Measurements from ENCODE around the gene BCL2L12.
A peak's percentile ranks its signal among the peaks of the same experiment; 100 is the strongest.

The BCL2L12 gene

DNA sequence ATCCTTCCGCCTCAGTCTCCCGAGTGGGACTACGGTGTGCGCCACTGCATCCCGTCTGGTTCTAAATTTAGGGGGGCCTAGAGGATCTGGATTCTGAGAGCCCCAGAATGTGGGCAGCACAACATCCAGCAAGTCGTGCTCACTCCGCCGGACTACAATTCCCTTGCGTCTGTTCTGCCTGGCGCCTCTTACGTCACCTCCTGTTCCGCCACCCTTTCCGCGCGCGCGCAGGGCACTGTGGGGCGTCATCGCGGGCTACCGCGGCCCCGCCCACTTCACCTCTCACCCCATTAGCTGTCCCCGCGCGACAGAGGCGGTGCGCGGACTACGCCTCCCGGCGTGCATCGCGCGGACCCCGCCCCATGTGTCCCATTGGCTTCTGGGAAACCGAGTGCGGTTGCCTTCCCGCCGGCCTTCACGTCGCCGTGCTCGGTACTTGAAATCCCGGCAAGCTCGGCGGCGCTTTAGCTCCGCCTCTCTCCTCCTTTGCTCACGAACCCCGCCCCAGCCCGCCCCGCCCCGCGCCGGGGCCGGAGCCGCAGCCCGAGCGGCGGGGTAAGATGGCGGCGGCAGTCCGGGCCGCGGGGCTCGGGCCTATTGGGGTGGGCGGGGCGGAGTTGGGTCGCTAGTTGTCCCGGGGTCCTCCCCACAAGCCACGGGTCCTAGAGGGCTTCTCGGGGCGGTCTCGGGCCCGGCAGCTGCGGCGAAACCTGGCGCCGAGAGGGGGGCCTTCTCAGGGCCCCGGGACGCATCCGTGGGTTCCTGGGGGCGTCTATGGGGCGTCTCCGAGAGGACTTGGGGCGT is 23.8 kb upstream of the BCL2L12 start, which contains the start of gene SCAF1:
SCAF1 (plus strand) TSS at position 522 of the 804 bp plus-strand sequence. CDS start 2,818 bp downstream, outside the sequence.
- DNase-seq (ENCODE audit: low read depth, low spot score) = peak; percentile 100

DNA sequence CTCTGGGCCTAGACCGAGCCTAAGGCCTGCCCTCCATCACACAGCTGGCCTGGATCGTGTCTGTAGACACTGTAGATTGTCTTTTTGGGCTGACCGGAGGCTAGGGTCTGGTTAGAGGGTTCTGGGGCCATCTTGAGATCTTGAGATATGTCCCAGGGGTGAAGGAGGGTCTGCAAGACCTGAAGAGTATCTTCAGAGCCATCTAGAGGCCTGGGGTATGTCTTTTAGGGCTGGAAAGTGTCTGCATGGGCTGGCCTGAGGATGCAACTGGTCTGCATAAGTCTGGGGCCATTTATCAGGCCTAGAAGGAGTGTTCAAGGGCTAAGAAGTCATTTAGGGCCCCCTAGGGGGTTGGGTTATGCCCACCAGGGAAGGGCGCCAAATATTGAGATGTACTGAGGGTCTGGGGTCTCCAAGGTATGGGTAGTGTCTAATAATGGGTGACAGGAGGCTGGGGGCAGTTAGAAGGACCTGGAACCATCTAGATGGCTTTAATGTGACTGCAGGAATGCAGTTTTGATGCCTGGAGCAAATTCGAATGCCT is 23.2 kb upstream of the BCL2L12 start:
- no peak for DNase-seq (ENCODE audit: low read depth, low spot score)

DNA sequence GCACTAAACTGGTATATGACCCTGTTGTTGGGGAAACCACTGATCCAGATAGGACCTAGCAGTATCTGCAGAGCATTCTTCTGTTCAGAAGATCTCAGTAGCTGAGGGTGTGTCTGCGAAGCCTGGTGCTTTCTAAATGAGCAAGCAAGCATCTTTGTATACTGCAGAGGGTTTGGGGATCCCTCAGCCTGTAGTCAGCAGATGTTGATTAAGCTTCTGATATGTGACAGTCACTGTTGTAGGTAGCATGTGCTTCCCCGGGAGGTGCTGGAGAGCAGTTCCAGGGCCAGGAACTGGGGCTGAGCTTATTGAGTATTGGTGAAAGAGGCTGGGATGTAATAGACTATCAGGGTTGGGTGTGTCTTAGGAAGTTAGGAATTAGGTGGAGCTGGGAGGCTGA is 22.3 kb upstream of the BCL2L12 start:
- no peak for DNase-seq (ENCODE audit: low read depth, low spot score)

DNA sequence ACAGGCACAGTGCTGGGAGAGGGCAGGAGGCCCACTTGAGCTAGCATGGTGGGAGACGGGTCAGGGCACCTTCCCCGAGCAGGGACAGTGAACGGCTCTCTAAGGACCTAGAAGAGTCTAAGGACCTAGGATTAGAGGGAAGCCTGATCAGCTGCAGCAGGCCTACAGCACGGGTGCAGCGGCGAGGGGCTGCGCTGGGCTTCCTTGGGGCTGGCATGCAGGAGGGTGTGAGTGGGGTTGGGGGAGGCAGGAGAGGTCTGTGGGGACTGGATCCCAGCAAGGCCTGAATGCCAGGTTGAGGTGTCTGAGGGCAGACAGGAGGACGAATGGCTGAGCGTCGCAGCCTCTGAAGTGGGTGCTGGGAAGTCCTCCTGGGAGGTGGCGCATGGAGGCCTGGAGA is 20.1 kb upstream of the BCL2L12 start:
- no peak for DNase-seq (ENCODE audit: low read depth, low spot score)

DNA sequence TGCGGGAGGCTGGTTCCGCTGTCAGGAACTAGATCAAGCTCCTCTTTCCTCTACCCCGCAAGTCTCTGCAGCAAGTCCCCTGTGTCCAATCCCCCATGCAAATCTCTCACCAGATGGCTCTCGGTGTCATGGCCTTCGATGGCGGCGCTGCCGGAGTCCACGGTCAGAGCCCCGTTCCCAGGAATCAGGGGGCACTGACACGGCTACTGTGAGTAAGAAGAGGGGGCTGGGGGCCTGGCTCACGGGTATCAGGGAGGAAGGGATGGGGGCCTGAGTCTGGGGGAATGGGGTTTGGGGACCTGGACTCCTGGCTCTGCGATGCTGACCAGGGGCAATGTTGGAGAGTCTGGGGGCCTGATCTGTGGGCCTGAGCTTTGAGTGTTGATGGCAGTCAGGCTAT is 19.7 kb upstream of the BCL2L12 start:
- no peak for DNase-seq (ENCODE audit: low read depth, low spot score)

DNA sequence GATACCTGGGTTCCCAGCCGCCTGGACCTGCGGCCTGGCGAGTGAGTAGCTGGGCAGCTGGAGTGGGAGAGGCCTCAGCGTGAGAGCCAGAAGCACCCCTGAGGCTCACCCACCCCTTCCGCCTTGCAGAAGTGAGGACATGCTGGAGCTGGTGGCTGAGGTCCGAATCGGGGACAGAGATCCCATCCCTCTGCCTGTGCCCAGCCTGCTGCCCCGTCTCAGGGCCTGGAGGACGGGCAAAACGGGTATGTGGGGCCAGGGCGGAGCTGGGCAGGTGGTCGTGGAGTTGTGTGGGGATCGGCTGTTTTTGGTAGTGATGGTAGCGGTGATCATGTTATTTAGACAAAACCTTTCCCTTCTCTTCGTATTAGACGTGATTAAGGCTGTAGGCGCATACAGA is 19.1 kb upstream of the BCL2L12 start:
- no peak for DNase-seq (ENCODE audit: low read depth, low spot score)

DNA sequence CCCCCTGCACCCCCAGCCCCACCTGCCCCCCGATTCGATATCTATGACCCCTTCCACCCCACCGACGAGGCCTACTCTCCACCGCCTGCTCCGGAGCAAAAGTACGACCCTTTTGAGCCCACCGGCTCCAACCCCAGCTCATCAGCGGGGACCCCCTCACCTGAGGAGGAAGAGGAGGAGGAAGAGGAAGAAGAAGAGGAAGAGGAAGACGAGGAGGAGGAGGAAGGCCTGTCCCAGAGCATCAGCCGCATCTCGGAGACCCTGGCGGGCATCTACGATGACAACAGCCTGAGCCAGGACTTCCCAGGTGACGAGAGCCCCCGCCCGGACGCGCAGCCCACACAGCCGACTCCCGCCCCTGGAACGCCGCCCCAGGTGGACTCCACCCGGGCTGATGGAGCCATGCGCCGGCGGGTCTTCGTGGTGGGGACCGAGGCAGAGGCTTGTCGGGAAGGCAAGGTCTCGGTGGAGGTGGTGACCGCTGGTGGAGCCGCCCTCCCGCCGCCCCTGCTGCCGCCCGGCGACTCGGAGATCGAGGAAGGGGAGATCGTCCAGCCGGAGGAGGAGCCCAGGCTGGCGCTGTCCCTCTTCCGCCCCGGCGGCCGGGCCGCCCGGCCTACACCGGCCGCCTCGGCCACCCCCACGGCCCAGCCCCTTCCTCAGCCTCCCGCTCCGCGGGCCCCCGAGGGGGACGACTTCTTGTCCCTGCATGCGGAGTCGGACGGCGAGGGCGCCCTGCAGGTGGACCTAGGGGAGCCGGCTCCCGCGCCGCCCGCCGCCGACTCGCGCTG is 14.5 kb upstream of the BCL2L12 start:
- DNase-seq (ENCODE audit: low read depth, low spot score) = no peak

DNA sequence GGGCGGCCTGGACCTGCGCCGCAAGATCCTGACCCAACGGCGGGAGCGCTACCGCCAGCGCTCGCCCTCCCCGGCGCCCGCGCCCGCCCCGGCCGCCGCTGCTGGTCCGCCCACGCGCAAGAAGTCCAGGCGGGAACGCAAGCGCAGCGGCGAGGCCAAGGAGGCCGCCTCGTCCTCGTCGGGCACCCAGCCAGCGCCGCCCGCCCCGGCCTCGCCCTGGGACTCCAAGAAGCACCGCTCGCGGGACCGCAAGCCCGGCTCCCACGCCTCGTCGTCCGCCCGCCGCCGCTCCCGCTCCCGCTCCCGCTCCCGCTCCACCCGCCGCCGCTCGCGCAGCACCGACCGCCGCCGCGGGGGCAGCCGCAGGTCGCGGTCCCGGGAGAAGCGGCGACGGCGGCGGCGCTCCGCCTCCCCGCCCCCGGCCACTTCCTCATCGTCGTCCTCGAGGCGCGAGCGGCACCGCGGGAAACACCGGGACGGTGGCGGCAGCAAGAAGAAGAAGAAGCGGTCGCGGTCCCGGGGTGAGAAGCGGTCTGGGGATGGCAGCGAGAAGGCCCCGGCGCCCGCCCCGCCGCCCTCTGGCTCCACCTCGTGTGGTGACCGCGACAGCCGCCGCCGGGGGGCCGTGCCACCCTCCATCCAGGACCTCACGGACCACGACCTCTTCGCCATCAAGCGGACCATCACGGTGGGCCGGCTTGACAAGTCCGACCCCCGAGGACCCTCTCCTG is 13.7 kb upstream of the BCL2L12 start:
- DNase-seq (ENCODE audit: low read depth, low spot score) = no peak

DNA sequence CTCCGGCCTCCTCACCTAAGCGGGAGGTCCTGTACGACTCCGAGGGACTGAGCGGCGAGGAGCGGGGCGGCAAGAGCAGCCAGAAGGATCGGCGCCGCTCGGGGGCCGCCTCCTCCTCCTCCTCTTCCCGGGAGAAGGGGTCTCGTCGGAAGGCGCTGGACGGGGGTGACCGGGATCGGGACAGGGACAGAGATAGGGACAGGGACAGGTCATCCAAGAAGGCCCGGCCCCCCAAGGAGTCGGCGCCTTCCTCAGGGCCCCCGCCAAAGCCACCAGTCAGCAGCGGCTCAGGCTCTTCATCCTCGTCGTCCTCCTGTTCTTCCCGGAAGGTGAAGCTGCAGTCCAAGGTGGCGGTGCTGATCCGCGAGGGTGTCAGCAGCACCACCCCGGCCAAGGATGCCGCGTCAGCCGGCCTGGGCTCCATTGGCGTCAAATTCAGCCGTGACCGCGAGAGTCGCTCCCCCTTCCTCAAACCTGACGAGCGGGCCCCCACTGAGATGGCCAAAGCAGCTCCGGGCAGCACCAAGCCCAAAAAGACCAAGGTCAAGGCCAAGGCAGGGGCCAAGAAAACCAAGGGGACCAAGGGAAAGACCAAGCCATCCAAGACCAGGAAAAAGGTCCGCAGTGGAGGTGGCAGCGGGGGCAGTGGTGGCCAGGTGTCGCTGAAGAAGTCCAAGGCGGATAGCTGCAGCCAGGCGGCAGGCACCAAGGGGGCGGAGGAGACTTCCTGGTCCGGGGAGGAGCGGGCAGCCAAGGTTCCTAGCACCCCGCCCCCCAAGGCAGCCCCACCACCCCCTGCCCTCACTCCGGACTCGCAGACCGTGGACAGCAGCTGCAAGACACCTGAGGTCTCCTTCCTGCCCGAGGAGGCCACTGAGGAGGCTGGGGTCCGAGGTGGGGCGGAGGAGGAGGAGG is 12.9 kb upstream of the BCL2L12 start:
- DNase-seq (ENCODE audit: low read depth, low spot score) = no peak

DNA sequence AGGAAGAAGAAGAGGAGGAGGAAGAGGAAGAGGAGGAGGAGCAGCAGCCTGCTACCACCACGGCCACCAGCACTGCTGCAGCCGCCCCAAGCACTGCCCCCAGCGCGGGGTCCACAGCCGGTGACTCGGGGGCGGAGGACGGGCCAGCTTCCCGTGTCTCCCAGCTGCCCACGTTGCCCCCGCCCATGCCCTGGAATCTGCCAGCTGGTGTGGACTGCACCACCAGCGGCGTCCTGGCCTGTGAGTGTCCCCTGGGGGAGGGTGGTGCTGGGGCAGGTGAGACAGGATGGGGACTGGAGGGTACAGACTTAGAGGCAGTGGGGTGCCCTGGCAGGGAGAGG is 12.3 kb upstream of the BCL2L12 start:
- DNase-seq (ENCODE audit: low read depth, low spot score) = no peak

DNA sequence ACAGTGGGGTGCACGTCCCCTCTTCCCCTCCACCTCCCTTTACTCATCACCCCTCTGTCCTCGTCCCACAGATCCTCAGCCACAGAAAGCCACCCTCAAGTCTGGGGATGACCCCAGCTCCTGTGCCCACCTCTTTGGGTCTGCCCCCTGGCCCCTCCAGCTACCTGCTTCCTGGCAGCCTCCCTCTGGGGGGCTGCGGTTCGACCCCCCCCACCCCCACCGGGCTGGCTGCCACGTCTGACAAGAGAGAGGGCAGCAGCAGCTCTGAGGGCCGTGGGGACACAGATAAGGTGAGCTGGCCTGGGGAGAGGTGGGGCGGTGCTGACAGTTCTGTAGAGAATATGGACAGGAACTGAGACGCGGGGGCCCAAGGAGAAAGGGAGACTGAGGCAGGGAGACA is 11.2 kb upstream of the BCL2L12 start:
- DNase-seq (ENCODE audit: low read depth, low spot score) = no peak

DNA sequence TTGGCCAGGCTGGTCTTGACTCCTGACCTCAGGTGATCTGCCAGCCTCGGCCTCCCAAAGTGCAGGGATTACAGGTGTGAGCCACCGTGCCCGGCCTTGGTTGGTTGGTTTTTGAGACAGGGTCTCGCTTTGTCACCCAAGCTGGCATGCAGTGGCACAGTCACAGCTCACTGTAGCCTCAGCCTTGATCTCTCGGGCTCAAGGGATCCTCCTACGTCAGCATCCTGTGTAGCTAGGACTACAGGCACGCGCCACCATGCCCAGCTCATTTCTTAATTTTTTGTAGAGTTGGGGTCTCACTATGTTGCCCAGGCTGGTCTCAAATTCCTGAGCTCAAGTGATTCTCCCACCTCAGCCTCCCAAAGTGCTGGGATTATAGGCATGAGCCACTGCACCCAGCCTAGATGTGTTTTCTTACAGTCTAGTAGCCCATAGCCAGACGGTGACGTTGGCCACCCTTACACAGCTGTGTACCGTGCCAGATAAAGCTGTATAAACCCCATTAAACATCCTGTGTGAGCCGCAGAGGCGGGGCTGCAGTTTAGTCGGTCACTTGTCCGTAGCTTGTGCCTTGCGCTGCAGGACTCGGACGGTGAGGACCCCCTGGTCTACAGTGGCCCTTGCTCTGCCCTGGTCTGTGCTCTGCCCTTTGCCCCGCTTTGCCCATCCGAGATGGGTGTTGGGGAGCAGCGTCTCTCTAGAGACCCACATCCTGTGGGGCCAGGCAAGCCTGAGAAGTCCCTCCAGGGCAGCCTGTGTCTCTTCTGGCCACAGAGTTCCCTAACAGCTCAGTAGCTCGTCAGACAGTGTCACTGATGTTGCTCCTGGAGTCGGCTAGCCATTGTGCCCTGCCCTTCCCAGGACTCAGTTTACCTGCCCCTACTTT is 9.9 kb upstream of the BCL2L12 start:
- DNase-seq (ENCODE audit: low read depth, low spot score) = no peak

DNA sequence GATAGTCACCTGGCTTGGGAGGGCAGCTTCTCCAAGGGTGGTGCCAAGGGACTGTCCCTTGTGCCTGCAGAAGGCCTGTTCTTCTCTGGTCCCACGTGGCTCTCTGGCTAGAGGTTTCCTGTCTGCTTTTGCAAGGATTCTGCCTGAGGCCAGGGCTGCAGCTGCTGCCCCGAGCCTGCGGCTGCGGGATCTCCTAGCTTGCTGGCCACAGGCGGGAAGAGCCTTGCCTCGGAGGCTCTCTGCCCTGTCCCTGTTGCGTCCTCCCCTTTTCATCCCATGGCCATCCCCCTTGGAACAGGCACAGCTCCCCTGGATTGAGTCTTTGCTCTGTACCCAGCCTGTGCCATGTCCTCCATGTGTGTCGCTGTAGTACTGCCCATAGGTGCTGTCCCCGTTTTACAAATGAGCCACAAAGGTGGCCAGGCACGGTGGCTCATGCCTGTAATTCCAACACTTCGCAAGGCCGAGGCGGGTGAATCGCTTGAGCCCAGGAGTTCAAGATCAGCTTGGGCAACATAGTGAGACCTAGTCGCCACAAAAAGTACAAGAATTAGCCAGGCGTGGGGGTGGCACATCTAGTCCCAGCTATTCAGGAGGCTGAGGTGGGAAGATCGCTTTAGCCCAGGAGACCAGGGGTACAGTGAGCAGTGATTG is 9.2 kb upstream of the BCL2L12 start:
- DNase-seq (ENCODE audit: low read depth, low spot score) = no peak

DNA sequence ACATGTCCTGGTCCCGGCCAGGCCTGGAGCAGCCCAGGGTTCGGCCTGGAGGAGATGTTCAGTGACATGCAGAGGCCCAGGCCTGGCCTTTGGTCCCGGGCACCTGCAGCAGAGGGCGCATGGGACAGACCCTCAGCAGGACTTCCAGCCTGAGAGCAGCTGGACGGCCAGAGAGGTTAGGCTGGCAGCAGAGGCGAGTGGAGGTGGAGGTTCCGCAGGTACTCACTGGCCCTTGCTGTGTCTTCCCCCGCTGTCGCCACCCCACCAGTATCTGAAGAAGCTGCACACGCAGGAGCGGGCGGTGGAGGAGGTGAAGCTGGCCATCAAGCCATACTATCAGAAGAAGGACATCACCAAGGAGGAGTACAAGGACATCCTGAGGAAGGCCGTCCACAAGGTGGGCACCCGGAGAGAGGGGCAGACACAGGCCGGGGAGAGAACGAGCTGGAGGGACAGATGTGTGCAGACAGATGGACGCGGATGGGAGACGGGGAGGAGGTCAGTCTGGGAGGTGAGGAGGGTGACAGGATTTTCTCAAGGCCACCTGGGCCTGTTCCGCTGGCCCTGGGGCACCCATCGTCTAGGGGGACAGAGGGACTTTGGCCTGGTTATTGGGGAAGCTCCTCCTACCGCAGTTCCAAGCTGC is 8.1 kb upstream of the BCL2L12 start:
- DNase-seq (ENCODE audit: low read depth, low spot score) = no peak

DNA sequence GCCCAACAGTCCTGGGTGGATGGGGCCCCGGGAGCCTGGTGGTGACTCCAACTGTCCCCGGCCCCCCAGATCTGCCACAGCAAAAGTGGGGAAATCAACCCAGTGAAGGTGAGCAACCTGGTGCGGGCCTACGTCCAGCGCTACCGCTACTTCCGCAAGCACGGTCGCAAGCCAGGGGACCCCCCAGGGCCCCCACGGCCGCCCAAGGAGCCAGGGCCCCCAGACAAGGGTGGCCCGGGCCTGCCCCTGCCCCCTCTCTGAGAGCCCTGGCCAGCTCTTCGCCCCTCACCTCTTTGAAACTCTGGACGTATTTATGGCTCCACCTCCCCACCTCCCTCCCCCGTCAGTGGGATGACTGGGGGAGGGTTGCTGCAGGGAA is 7.6 kb upstream of the BCL2L12 start:
- DNase-seq (ENCODE audit: low read depth, low spot score) = no peak

DNA sequence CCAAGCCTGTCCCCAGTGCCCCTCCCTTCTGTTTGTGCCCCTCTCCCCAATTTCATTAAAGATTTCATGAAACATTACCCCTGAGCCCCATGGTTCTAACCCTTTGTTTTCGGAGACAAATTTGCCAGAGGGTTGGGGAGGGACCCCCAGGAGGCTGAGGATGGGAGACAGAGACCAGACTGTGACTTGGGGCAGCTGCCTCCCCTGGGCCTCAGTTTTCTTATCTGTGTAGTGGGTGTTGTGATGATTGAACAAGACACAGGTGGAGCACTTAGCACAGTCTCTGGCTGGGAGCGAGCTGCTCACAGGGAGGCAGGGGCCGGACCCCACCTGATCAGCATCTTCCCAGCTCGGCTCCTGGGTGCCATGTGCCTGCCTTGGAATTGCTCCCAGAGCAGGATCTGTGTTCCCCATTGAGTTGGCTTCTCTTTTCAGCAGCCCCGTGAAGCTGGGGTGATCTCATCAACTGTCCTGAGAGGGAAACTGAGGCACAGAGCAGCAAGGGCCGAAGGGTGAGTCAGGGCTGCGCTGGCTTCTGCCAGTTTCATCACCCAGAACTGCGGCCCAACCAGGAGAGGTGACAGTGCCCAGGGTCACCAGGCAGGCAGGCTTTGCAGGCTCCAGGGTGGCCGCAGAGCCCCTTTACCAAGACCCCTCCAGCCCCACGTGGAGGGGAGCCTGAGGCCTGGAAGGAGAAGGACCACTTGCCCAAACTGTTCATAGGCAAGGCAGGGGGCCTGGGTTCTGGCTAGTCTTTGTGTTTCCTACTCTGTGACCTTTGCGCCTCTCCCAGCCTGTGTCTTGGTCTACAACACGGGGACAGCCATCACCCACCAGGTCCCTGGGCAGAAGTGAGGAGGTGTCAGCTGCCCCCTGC is 6.9 kb upstream of the BCL2L12 start:
- DNase-seq (ENCODE audit: low read depth, low spot score) = no peak

DNA sequence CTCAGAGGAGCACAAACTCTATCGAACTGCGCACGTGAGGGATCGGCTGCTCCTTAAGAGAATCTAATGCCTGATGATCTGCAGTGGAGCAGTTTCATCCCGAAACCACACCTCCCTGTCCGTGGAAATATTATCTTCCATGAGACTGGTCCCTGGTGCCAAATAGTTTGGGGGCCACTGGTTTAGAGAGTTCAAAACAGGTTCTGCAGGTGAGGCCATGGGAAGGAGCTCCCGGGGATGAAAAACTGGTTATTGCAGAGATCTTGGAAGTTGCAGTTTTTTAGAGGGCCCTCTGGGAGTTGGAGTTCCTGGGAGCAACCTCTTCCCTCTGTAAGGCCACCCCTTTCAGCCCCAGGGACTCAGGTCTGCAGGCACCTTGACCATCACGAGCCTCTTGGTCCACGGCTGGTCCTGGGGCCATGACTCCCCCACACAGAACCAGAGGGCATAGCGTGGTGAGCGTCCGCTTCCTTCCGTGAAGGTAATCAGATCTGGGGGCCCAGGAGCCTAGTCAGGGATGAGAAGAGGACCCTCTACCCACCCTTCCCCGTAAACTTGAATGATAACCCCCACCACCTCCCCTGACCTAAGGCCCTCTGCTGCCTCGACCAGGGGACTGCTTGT is 5.3 kb upstream of the BCL2L12 start:
- DNase-seq (ENCODE audit: low read depth, low spot score) = no peak

DNA sequence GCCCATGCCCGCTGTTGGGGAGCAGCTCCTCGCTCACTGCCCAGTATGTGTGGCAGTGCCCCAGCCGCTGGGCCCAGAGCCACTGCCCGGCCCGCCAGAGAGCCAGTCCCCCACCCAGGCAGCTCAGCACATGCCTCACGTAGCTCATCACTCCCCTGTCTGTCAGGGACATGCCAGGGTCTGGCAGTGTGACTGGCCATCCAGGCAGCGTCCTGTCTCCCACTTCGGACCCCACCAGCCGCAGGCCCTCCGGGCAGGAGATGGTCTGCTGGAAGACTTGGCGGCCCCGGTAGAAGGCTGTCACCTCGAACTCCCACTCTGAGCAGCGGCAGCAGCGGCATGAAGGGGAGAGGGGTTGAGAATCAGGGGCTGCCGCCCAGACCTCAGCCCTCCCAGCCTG is 3.7 kb upstream of the BCL2L12 start:
- DNase-seq (ENCODE audit: low read depth, low spot score) = no peak

Data from smooth muscle cell of the brain vasculature (primary cell).